WERI-Rb-1 (cell line): ENCODE data around the gene HS6ST1.

Experiments used
- DNase-seq: peaks from one replicate; pipeline ENCODE4 v3.0.0-alpha.2; 2020
- H3K27ac ChIP-seq: fragments of 250-450 bp; sonication (Bioruptor Pico); 2 replicates; pipeline ENCODE4 v1.5.1; 2020; ENCODE audit warnings: mild to moderate bottlenecking, moderate library complexity
- H3K27me3 ChIP-seq: fragments of 250-450 bp; sonication (Bioruptor Pico); 2 replicates; pipeline ENCODE4 v1.5.1; 2021; ENCODE audit warnings: mild to moderate bottlenecking, low read depth, moderate library complexity; ENCODE audit not compliant: insufficient read depth, severe bottlenecking
- H3K36me3 ChIP-seq: fragments of 250-450 bp; sonication (Bioruptor Pico); 2 replicates; pipeline ENCODE4 v1.5.1; 2020; ENCODE audit warnings: mild to moderate bottlenecking, moderate library complexity
- H3K4me3 ChIP-seq: 2 replicates; pipeline ENCODE4 v1.5.1; 2011; ENCODE audit warnings: low read depth, mild to moderate bottlenecking, control low read depth, low read length
- H3K9me3 ChIP-seq: fragments of 250-450 bp; sonication (Bioruptor Pico); 2 replicates; pipeline ENCODE4 v1.5.1; 2021; ENCODE audit warnings: mild to moderate bottlenecking, moderate library complexity; ENCODE audit not compliant: severe bottlenecking
- CTCF ChIP-seq: IDR thresholded peaks from 2 replicates; pipeline ENCODE4 v1.5.1; 2011; ENCODE audit warnings: low read depth, mild to moderate bottlenecking, control low read depth, inconsistent platforms, low read length

HS6ST1 gene

DNA sequence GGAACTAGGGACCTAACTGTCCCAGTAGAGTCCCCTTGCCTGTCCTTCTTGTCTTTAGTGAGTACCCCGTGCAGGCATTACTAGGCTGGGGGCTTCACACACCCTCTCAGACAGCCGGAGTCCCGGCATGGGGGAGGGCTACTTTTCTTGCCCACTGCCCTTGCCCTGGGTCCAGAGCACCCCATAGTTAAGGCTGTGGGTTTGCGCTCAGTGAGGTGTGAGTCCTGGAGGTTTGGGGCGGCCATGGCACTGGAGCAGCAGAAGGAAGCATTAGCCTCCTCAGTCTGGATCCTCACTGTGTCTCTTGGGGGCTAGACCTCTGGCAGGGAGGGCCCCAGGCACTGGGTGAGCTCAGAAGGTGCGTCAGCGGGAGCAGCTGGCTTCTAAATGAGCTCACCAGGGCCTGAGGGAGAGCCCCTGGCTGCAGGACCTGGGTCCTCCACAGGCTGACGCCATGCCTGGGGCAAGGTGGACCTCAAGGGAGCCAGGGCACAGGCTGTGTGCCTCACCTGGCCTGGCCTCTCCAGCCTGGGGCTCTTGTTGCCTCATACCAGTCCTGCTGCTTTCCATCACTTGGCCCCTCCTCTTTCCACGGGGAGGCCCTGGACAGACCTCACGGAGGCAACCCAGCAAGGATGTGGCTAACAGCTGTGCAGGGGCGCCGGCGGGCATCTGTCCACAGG is 27.4 kb downstream of the HS6ST1 start:
- DNase-seq, result no peak
- Histone ChIP-seq H3K27ac (no peak overlapping the region), H3K9me3 (no peaks in the 10 kb centered on the region), H3K36me3 (peaks cover 20% of the 10 kb centered on the region), H3K4me3 (no peak overlapping the region), H3K27me3 (no peaks in the 10 kb centered on the region)
- TF ChIP-seq CTCF, result no peak

GRCh38 chr2:128290356-128290755 is 28.3 kb downstream of the HS6ST1 start:
- no peak for TF ChIP-seq CTCF
- H3K4me3 ChIP-seq, result no peak overlapping the region
- H3K9me3 ChIP-seq, result no peaks in the 10 kb centered on the region
- no peak for DNase-seq
- no peak overlapping the region for H3K27ac ChIP-seq
- peaks cover 25% of the 10 kb centered on the region for H3K36me3 ChIP-seq
- no peaks in the 10 kb centered on the region for H3K27me3 ChIP-seq

DNA sequence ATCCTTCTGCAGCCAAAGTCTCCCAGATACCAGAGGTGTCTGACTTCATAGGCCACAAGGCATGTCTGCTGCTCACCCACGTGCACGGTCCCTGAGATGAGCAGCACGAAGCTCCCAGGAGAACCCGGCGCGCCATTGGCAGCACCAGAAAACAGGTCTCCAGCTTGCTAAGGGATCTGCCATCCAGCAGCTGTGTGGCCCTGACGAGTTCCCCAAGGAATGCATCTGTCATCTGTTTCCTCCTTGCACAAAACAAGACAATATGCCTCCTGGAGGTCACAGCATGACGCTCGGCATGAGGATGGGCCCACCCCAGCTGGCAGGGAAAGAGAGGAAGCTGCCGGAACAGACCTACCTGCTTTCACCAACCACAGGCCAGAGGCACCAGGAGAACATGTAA is 29.2 kb downstream of the HS6ST1 start:
- Histone ChIP-seq H3K4me3 (no peak overlapping the region), H3K27me3 (no peaks in the 10 kb centered on the region), H3K9me3 (no peaks in the 10 kb centered on the region), H3K27ac (no peak overlapping the region), H3K36me3 (peaks cover 25% of the 10 kb centered on the region)
- DNase-seq, result no peak
- TF ChIP-seq CTCF, result no peak

DNA sequence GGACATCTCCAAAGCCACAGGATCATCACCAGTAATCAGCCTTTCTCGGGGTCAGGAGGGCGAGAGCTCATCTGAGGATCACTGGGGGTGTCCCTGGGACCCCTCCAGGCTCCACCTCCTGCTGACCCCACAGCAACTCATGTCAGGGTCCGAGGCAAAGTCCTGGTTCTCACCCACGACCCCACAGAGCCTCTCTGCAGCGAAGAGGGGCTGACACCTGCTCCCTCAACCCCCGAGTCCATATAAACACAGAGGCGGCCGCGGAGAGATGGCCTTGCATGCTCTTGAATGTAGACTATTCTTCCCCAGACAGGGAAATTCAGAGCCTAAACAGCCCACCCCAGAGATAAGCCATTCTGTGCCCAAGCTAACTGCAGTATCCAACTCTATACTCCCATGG is 29.9 kb downstream of the HS6ST1 start:
- Histone ChIP-seq H3K9me3 (no peaks in the 10 kb centered on the region), H3K27me3 (no peaks in the 10 kb centered on the region), H3K4me3 (no peak overlapping the region), H3K27ac (no peak overlapping the region), H3K36me3 (peaks cover 25% of the 10 kb centered on the region)
- no peak for DNase-seq
- no peak for TF ChIP-seq CTCF

DNA sequence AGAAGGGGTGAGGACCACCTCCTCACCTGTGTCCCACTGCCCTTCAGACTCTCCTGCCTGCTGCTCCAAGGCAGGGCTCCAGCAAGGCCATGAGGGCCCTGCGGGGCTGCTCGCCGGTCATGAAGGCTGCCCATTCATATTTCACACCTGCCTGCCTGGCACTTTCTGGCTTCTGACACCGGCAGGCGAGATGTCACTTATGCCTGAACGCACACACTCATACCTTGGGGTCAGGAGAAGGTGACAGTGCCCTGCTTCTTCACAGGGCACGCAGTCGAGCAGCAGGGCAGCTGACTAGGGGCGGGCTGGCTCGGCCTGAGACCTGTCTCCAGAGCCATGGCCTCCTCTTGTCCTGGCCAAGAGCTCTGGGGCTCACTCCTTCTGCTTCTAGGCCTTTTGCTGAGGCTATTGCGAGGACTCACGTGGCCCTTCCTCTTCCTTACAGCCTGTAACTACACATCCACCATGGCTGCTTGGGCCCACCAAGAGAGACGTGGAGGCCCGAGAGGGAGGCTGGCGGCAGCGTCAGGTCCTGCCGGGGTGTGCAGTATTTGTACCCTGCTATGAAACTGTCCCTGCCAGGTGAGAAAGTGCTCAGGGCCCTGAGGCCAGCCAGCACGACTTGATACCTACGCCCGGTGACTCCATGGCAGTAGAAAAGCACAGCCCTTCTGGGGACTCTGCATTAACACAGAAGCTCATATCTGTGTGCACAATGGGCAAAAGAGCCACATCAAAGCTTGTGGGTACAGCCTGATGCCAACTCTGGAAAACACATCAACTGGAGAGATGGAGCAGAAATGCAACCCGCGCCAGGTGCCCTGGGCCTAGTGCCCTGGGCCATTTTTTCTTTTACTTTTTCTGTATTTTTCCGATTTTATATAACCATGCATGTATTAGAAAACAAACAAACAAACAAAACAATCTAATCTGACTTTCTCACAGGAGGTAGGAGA is 30.6 kb downstream of the HS6ST1 start:
- no peak for DNase-seq
- peaks cover 25% of the 10 kb centered on the region for H3K36me3 ChIP-seq

More for the DNA sequence above, 30.6 kb downstream of the HS6ST1 start:
- no peak overlapping the region for H3K27ac ChIP-seq
- no peak for TF ChIP-seq CTCF
- H3K9me3 ChIP-seq, result no peaks in the 10 kb centered on the region
- H3K4me3 ChIP-seq, result no peak overlapping the region
- no peaks in the 10 kb centered on the region for H3K27me3 ChIP-seq
